Measurements from ENCODE around the gene CAMK2D.

CAMK2D gene

GRCh38 chr4:113594231-113594556, 167.3 kb downstream of the CAMK2D start:
- DNase-seq: no peak

- no peak for DNase-seq
These were observed 167.9 kb downstream of the CAMK2D start for GRCh38 chr4:113593400-113594230.

DNA sequence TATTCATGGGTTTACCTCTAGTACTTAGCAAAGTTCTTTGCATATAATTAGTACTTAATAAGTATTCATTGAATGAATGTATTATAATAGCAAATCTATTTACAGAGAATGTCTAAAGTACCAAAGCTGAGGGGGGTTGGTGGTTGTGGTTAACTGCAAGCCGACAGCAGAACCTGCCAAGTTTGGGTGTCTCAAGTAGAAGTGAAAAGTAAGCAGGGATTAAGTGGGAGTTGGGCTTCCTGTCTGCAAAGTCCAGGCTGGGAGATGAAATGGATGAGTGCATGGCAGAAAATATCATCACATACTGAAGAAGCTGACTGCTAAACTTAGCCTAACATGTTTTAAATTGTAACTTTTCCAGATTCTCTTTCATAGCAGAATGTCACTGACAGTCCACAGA, 169.6 kb downstream of the CAMK2D start:
- no peak for DNase-seq

DNA sequence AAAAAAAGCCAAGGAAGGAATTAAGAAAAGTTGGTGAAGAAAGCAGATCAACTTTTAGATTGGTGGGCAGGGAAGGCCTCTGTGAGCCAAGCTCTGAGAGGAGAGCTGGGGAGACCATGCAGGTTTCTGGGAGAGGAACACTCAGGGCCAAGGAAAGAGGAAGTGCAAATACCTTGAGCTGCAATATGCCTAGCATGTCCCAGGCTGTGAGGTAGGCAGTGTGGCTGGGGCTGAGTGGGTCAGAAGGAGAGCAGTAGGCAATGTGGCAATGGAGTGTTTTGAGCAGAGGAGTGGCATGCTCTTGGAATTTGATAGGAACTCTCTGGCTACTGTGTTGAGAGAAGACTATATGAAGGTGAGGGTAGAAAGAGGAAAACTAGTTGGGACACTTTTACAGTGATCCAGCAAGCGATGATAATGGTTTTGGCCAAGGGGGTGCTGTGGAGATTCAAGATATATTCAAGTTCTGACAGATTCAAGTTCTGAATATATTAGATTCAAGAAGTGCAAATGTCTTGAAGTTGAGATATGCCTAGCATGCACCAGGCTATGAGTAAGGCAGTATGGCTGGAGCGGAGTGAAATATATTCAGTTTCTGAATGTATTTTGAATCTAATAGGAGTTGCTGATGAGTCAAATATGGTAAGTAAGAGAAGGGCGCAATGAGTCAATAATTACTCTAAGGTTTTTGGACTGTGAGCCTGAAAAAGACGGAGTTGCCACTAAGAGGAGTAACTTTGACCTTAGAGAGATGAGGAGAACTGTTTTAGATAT, 172.5 kb downstream of the CAMK2D start:
- DNase-seq: no peak

GRCh38 chr4:113587640-113588275, 173.8 kb downstream of the CAMK2D start:
- no peak for DNase-seq

DNA sequence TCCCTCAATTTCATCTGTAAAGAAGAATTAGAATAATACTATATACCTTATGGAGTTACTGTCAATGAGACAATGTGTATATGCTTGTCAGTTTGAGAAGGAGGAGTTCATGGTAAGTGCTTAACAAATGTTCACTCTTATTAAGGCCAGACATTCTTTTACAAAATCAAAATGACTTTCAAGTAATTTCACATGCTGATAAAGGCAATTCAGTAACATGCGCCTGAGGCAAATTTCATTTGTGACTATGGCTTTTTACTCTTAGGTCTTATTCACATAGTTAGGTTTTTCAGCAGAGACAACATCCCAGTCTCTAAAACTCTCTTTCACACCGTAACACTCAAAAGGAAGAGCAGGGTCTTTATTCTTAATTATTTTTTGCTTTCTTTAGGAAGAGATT, 174.4 kb downstream of the CAMK2D start:
- DNase-seq: no peak

- DNase-seq: no peak
These were observed 175.5 kb downstream of the CAMK2D start for GRCh38 chr4:113586072-113586471.

DNA sequence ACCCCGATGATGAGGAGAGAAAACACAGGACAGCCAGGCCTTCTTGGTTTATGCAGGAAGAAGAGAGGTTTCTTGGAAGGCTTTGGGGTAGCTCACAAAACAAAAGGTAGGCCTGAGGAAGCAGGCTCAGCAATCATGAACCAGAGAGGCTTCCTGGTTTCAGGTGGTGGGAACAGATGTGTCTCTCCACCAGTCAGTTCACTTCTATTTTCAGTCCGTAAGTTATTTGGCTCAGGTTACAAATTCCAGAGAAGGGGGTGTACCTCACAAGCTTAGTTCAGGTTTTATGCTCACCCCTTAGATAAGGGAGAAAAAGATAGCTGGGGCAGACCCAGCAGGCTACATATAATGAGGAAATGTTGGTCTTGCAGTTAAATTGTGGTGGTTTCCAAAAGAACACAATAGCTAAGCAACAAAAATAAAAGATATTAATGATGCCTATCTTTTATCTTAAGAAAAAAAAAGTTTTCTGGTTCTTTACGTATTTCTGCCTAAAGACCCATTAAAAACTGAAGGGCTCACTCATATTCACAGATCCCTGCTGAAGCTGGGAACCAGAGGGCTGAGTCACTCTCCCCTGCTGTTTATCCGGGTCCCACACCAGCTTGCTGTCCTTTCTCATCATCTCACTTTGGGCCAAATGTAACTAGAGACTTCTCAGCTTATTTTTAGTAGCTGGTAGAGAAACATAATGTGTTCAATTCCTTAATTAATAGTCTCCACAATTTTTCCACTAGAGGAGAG, 177.0 kb downstream of the CAMK2D start:
- no peak for DNase-seq

GRCh38 chr4:113582737-113583136, 178.8 kb downstream of the CAMK2D start:
- no peak for DNase-seq

- DNase-seq: no peak
These were observed 182.2 kb downstream of the CAMK2D start for GRCh38 chr4:113579360-113579759.

DNA sequence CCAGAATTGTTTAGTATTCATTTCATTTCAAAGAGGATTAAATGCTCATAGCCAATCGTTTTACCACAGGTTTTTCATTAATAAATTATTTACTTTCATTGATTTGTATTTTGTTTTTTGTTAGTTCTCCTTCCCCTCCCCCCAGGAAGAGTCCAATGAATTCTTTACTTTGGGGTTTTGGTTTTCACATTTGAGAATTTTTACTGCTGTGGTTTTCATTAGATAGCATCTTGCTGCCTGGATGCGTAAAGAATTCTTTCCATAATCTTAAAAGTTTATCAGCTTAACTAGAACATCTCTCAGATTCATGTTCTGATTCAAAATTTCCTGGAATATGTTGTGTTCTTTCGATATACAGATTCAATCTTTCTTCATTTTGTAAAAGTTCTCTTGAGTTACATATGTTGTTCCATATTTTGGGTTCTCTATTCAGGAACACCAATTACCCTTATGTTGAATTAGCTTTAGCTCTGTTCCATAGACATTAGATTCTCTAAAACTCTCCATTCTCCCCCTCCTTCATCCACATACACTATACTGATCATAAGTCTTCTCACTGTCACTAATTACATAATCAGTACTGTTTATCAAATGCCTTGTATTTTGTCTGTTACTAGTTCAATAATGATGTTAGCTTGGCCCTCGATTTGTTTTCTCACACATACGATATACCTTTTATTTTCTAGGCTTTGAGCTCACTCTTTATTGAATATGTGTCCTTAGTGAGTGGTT, 184.4 kb downstream of the CAMK2D start:
- no peak for DNase-seq

DNA sequence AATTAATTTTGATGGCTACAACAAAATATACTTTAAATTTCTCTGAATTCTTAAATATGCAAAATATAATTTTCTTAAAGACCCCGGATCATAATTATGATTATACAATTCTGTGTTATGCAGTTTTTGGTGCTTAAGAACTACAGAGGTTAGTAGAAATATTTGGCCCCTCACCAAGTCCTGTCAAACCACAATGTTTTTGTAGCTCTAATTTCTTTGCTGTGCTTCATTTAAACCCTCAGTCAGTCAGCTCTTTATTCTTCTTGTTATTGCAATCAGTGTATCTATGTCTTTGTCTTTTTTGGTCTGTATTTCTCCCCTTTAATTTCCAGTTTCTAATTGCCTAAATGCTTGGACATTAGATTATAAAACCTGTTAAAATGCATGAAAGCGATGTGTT, 186.1 kb downstream of the CAMK2D start:
- DNase-seq: no peak

GRCh38 chr4:113574636-113575103, 186.9 kb downstream of the CAMK2D start:
- DNase-seq: no peak

- DNase-seq: no peak
These were observed 188.9 kb downstream of the CAMK2D start for GRCh38 chr4:113572620-113573019.

- no peak for DNase-seq
These were observed 195.3 kb downstream of the CAMK2D start for GRCh38 chr4:113566015-113566795.

- DNase-seq: no peak
These were observed 195.9 kb downstream of the CAMK2D start for GRCh38 chr4:113565702-113566012.

DNA sequence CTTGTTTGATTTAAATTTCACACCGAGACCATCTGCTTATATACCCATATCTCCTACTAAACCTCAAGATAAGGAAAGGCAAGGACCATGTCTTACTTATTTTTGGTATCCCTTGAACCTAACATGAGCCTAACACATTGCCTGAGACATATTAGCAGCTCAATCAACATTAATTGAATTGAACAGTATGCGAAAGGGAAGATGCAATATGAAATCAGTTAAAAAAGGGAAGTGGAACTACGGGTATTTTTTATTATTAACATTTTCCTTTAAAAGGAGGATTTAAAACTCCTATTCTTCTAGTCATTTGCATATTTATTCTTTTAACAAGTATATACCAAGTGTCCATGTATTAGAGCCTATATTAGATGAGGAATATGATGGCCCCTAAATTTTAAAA, 197.0 kb downstream of the CAMK2D start:
- no peak for DNase-seq

GRCh38 chr4:113563691-113564378, 197.7 kb downstream of the CAMK2D start:
- no peak for DNase-seq

DNA sequence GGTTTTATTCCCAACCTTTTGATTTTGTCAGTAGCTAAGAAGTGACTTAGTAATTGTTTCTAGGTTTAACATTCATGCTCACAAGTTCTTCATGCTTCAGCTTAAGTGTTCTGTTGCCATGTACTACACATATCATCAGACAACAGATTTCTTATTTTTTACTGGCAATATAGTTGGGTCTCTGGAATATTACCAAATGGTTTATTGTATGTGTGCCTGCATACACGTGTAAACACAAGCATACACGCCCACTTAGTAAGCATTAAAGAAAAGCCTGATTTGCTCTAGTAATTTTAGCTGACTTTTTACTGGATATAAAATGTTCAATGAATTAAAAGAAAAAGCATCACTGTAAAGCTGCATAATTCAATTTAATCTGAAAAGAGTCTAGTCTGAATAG, 199.8 kb downstream of the CAMK2D start:
- no peak for DNase-seq

GRCh38 chr4:113561092-113561491, 200.4 kb downstream of the CAMK2D start:
- DNase-seq: no peak

DNA sequence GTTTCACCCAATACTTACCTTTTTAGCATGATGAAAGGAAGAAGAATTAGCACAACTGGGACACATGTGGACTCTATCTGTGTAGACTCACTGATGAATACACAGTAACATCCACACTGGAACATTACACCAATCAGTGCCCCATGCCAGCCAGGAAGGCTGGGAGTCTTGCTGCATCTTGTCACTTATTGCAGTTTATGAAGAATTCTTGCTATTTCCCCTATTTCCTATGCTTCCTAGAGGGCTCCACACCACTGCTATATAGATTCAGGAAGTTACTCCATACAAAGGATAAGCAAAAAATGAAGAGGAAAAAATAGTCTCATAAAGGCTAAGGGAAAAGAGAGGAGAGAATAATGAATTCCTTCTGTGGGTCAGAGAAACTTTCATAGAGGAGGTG, 201.0 kb downstream of the CAMK2D start:
- DNase-seq: no peak

Data from NCI-H345 (cell line).